Measurements from ENCODE around the gene CCNT2. TPM values are rescaled to one million over a fixed set of nuclear protein-coding genes. Genes with fewer than 3 reads are reported as not detected.

CCNT2 gene
- polyA plus RNA-seq, 1 donor (not counting 4 experiments of a cell fraction or from before 2014, with no cell fraction given) = 20.9 TPM

DNA sequence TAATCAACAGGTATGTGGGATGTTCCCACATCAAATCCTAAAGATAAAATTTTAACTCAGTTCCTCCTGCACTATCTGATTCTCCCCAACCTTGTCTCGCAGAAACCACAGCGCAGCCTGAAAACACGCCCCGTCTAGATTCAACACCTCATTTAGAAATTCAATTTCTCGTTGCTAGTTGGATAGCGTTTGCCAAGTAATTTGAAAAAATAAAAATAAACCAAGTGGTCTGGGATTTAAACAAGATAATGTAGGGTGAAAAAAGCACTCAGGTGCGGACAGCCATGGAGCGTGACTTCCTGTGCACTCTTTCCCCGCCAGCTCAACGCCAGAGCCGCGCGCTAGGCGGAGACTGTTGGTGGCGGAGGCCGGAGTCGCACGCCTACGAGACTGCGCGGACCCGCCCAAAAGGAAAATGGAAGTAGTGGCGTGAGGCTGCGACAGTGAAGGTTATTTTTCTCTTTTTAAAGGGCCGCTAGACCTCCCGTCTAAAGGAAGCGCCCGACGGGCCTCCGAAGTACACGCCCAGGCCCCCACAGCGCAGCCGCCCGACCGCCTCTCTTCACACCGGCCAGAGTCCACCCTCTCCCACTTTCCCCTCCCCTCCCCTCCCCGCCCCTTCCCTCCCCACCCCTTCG is 615 bp upstream of the CCNT2 start:
- FAIRE-seq = no peak

GRCh38 chr2:134919341-134920210 is 954 bp downstream of the CCNT2 start:
- Histone ChIP-seq H3K9me1 (ENCODE audit: control insufficient read depth, extremely low read depth, insufficient read depth, low read length) (no peaks in the 10 kb centered on the region), H3K4me3 (ENCODE audit: control insufficient read depth in 2 of 3, extremely low read depth in 1 of 3, insufficient read depth in 2 of 3, low read depth in 1 of 3, low read length in 3 of 3) (peak overlapping the region; percentile 64 to 94 (median 91)), H4K20me1 (ENCODE audit: control insufficient read depth, extremely low read depth, insufficient read depth, low read length) (peaks cover 17% of the 10 kb centered on the region), H2AFZ (ENCODE audit: control insufficient read depth, low read length) (peak overlapping the region; percentile 97), H3K36me3 (ENCODE audit: control insufficient read depth in 2 of 2, extremely low read depth in 1 of 2, insufficient read depth in 2 of 2, low read length in 2 of 2) (no peaks in the 10 kb centered on the region), H3K79me2 (ENCODE audit: control insufficient read depth, insufficient read depth, low read length) (peaks cover 59% of the 10 kb centered on the region), H3K4me1 (ENCODE audit: control insufficient read depth, extremely low read depth, insufficient read depth, low read length) (peaks cover 13% of the 10 kb centered on the region), H3K4me2 (ENCODE audit: control insufficient read depth, extremely low read depth, insufficient read depth, low read depth, low read length) (peak overlapping the region; percentile 91), H3K9me3 (ENCODE audit: control insufficient read depth, low read depth, low read length) (no peaks in the 10 kb centered on the region), H3K27ac (ENCODE audit: control insufficient read depth, insufficient read depth, low read length) (peak overlapping the region; percentile 99), H3K9ac (ENCODE audit: control insufficient read depth, extremely low read depth, insufficient read depth, low read length) (peak overlapping the region; percentile 99), H3K27me3 (ENCODE audit: control insufficient read depth, extremely low read depth, insufficient read depth, low read length) (no peaks in the 10 kb centered on the region)
- no peak for TF ChIP-seq CTCF (optimal IDR thresholded peaks at IDR 0.05 in 1 of 3, IDR thresholded peaks at IDR 0.05 in 1 of 3, conservative IDR thresholded peaks at IDR 0.05 in 1 of 3; ENCODE audit: extremely low read depth in 1 of 3, insufficient read depth in 2 of 3, low read length in 3 of 3)
- no peak for TF ChIP-seq EZH2 (IDR thresholded peaks at IDR 0.05; ENCODE audit: low read length)
- dilution Hi-C loops (cut with MboI; ENCODE audit: extremely low pct_ligation_motif_present, low sequenced_read_pairs) = no loop called here
- no peak for FAIRE-seq
- no peak for DNase-seq (ENCODE audit: low read depth, low spot score)

More for the DNA sequence above, 615 bp upstream of the CCNT2 start:
- Histone ChIP-seq H3K4me1 (ENCODE audit: control insufficient read depth, extremely low read depth, insufficient read depth, low read length) (peaks cover 13% of the 10 kb centered on the region), H3K27ac (ENCODE audit: control insufficient read depth, insufficient read depth, low read length) (peak overlapping the region; percentile 82), H3K9me1 (ENCODE audit: control insufficient read depth, extremely low read depth, insufficient read depth, low read length) (no peaks in the 10 kb centered on the region), H3K36me3 (ENCODE audit: control insufficient read depth in 2 of 2, extremely low read depth in 1 of 2, insufficient read depth in 2 of 2, low read length in 2 of 2) (no peaks in the 10 kb centered on the region), H3K9me3 (ENCODE audit: control insufficient read depth, low read depth, low read length) (no peaks in the 10 kb centered on the region), H3K4me3 (ENCODE audit: control insufficient read depth in 2 of 3, extremely low read depth in 1 of 3, insufficient read depth in 2 of 3, low read depth in 1 of 3, low read length in 3 of 3) (peak overlapping the region; percentile 64 to 73 (median 68)), H3K9ac (ENCODE audit: control insufficient read depth, extremely low read depth, insufficient read depth, low read length) (peak overlapping the region; percentile 76), H2AFZ (ENCODE audit: control insufficient read depth, low read length) (peak overlapping the region; percentile 76), H3K4me2 (ENCODE audit: control insufficient read depth, extremely low read depth, insufficient read depth, low read depth, low read length) (peak overlapping the region; percentile 86), H3K27me3 (ENCODE audit: control insufficient read depth, extremely low read depth, insufficient read depth, low read length) (no peaks in the 10 kb centered on the region), H4K20me1 (ENCODE audit: control insufficient read depth, extremely low read depth, insufficient read depth, low read length) (peaks cover 17% of the 10 kb centered on the region), H3K79me2 (ENCODE audit: control insufficient read depth, insufficient read depth, low read length) (peaks cover 43% of the 10 kb centered on the region)
- TF ChIP-seq EZH2 (IDR thresholded peaks at IDR 0.05; ENCODE audit: low read length) = no peak
- TF ChIP-seq CTCF (optimal IDR thresholded peaks at IDR 0.05 in 1 of 3, IDR thresholded peaks at IDR 0.05 in 1 of 3, conservative IDR thresholded peaks at IDR 0.05 in 1 of 3; ENCODE audit: extremely low read depth in 1 of 3, insufficient read depth in 2 of 3, low read length in 3 of 3) = peak in 2 of 3 experiments; percentile 29 to 36
- peak; percentile 25 for DNase-seq (ENCODE audit: low read depth, low spot score)
- dilution Hi-C loops (cut with MboI; ENCODE audit: extremely low pct_ligation_motif_present, low sequenced_read_pairs) = no loop called here

Data from keratinocyte (primary cell).